DND-41 (cell line): ENCODE results near the gene PLAA.
A peak's percentile ranks its signal among the peaks of the same experiment; 100 is the strongest.

Experiments
- ATAC-seq: fragments of 200-7000 bp; cut with Tn5 transposase; 3 replicates; pipeline ENCODE4 v1.9.1; 2021; ENCODE audit warnings: low read depth; ENCODE audit not compliant: insufficient read depth
- DNase-seq: peaks from one replicate; pipeline ENCODE4 v3.0.0-alpha.2; 2020
- H2AFZ ChIP-seq: 2 replicates; pipeline ENCODE4 v1.6.0; 2012; ENCODE audit warnings: low read depth, low read length
- H3K27ac ChIP-seq: 2 replicates; pipeline ENCODE4 v1.5.1; 2012; ENCODE audit warnings: low read length, inconsistent platforms
- H3K27me3 ChIP-seq: fragments of 200-600 bp; sonication (generic); 2 replicates; pipeline ENCODE4 v1.6.0; 2012; ENCODE audit warnings: low read length, mild to moderate bottlenecking, inconsistent platforms; ENCODE audit not compliant: insufficient read depth, poor library complexity
- H3K36me3 ChIP-seq: 2 replicates; pipeline ENCODE4 v1.5.1; 2012; ENCODE audit warnings: low read length, inconsistent platforms; ENCODE audit not compliant: insufficient read depth
- H3K4me1 ChIP-seq: 2 replicates; pipeline ENCODE4 v1.5.1; 2012; ENCODE audit warnings: mild to moderate bottlenecking, low read length; ENCODE audit not compliant: insufficient read depth
- H3K4me2 ChIP-seq: 2 replicates; pipeline ENCODE4 v1.6.0; 2012; ENCODE audit warnings: mild to moderate bottlenecking, moderate library complexity, low read length, inconsistent platforms; ENCODE audit not compliant: insufficient read depth
- H3K4me3 ChIP-seq, 2 experiments: fragments of 200-600 bp in 1 of 2; shearing (Covaris generic) in 1 of 2; 2 replicates each; pipeline ENCODE4 v1.5.1; 2012 to 2016; ENCODE audit warnings: inconsistent platforms in 2 of 2, low read length in 2 of 2, mild to moderate bottlenecking in 2 of 2, low read depth in 1 of 2, moderate library complexity in 1 of 2
- H3K79me2 ChIP-seq: 2 replicates; pipeline ENCODE4 v1.6.0; 2012; ENCODE audit warnings: low read length, inconsistent platforms; ENCODE audit not compliant: insufficient read depth
- H3K9ac ChIP-seq: 2 replicates; pipeline ENCODE4 v1.6.0; 2012; ENCODE audit warnings: low read depth, mild to moderate bottlenecking, inconsistent platforms, low read length, moderate library complexity
- H3K9me3 ChIP-seq: 2 replicates; pipeline ENCODE4 v1.5.1; 2012; ENCODE audit warnings: low read length, moderate library complexity, mild to moderate bottlenecking, inconsistent platforms; ENCODE audit not compliant: insufficient read depth, severe bottlenecking
- H4K20me1 ChIP-seq: 2 replicates; pipeline ENCODE4 v1.6.0; 2012; ENCODE audit warnings: low read length; ENCODE audit not compliant: insufficient read depth
- CTCF ChIP-seq: IDR thresholded peaks from 2 replicates; pipeline ENCODE4 v1.5.1; 2012; ENCODE audit warnings: borderline replicate concordance, low read length, moderate library complexity, mild to moderate bottlenecking; ENCODE audit not compliant: poor library complexity, severe bottlenecking; ENCODE audit errors: extremely low read depth
- EZH2 ChIP-seq: IDR thresholded peaks from 3 replicates; pipeline ENCODE4 v1.6.1; 2012; ENCODE audit warnings: borderline replicate concordance, low read depth, mild to moderate bottlenecking, moderate library complexity, low read length, inconsistent platforms; ENCODE audit not compliant: severe bottlenecking

The PLAA gene

GRCh38 chr9:26870292-26870691, 76.8 kb downstream of the PLAA start:
- H3K27ac ChIP-seq: no peak overlapping the region
- DNase-seq (no peak), ATAC-seq (no peak)
- H3K4me3 ChIP-seq: no peak overlapping the region
- no peak overlapping the region for H3K9ac ChIP-seq
- H3K9me3 ChIP-seq: no peaks in the 10 kb centered on the region
- no peaks in the 10 kb centered on the region for H3K27me3 ChIP-seq
- H3K79me2 ChIP-seq: no peaks in the 10 kb centered on the region
- no peak for TF ChIP-seq CTCF
- TF ChIP-seq EZH2: no peak
- peaks cover 8% of the 10 kb centered on the region; the same call in 1 of the 2 replicates for H3K36me3 ChIP-seq
- no peak overlapping the region for H2AFZ ChIP-seq
- H3K4me1 ChIP-seq: no peaks in the 10 kb centered on the region
- no peaks in the 10 kb centered on the region for H4K20me1 ChIP-seq
- no peak overlapping the region for H3K4me2 ChIP-seq

GRCh38 chr9:26863074-26863473, 84.0 kb downstream of the PLAA start:
- Histone ChIP-seq H3K36me3 (peaks cover 13% of the 10 kb centered on the region; the same call in 1 of the 2 replicates), H3K9ac (no peak overlapping the region), H3K4me2 (no peak overlapping the region), H4K20me1 (no peaks in the 10 kb centered on the region), H3K4me1 (no peaks in the 10 kb centered on the region), H3K79me2 (no peaks in the 10 kb centered on the region), H3K4me3 (no peak overlapping the region), H3K27me3 (no peaks in the 10 kb centered on the region), H2AFZ (no peak overlapping the region), H3K27ac (no peak overlapping the region), H3K9me3 (no peaks in the 10 kb centered on the region)
- ATAC-seq (no peak), DNase-seq (no peak)
- TF ChIP-seq CTCF (peak; percentile 35), EZH2 (no peak)

GRCh38 chr9:26856413-26857032, 90.5 kb downstream of the PLAA start:
- H4K20me1 ChIP-seq: no peaks in the 10 kb centered on the region
- no peaks in the 10 kb centered on the region for H3K79me2 ChIP-seq
- peaks cover 44% of the 10 kb centered on the region; the same call in 1 of the 2 replicates for H3K36me3 ChIP-seq
- ATAC-seq (peak; percentile 55; the same call in 1 of the 3 replicates), DNase-seq (peak; percentile 21)
- no peak overlapping the region for H3K4me3 ChIP-seq
- no peaks in the 10 kb centered on the region for H3K4me1 ChIP-seq
- no peaks in the 10 kb centered on the region for H3K27me3 ChIP-seq
- H3K27ac ChIP-seq: no peak overlapping the region
- H3K9ac ChIP-seq: no peak overlapping the region
- TF ChIP-seq EZH2 (no peak), CTCF (peak; percentile 66)
- no peak overlapping the region for H2AFZ ChIP-seq
- H3K4me2 ChIP-seq: no peak overlapping the region
- no peaks in the 10 kb centered on the region for H3K9me3 ChIP-seq
